GM21619 (cell line): ENCODE data around the gene GCLM.

Experiments used
- ATAC-seq: cut with Tn5 transposase; IDR thresholded peaks from one replicate; pipeline ENCODE4 v1.9.1; 2021; ENCODE audit not compliant: unreplicated experiment

The GCLM gene

DNA sequence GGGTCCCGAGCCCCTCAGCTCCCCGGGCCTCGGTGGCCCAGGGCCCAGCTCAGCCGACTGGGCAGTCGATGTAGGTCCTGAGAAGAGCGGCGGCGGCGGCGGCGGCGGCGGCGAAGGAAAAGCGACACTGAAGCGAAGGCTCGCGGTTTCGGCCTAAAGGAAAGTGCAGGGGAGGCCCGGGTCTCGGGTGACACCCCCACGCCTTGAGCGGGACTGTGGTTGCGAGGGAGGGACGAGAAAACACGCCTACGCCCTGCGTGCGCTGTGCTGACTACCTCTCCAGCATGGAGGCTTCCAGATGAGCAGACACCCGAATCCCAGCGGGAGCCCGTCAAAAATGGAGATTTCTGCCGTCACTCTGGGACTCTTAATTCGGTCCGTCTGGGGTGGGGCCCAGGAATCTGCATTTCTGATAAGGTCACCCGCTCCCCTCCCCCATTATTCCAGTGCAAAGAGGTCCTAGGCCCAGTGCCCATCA is 61.4 kb downstream of the GCLM start:
- peak; percentile 23 for ATAC-seq

DNA sequence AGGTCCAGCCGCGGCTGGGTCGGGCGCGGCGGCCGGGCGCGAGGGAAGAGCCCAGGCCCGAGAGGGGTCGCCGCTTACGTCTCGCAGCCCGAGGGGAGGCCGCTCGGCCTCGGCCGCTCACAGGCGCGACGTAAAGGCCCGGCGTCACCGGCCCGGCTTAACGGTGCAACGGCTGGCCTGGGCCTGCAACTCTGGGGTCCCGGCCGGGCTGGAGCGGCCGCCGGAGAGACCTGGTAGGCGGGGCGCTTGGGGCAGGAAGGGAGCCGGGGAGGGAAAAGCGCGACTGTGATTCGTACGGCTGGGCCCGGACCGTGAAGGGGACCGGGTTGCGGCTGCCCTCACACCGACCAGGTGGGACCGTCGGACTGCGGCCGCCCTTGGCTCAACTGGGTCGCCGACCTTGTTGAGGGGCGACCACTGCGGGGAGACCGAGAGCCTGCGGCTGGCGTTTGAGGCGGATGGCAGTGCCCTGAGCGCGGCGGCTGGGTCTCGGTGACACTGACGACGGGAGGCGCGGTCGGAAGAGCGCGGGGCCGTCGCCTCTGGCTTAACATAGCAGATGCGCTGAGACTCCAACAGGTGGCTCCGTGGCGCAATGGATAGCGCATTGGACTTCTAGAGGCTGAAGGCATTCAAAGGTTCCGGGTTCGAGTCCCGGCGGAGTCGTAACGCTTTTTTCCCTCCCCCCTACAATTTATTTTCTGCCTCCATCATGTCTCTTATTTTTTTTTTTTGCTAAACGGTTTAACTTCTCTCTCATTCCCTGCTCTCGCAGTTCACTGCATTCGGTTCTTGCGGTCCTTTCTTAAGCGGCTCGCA is 62.0 kb downstream of the GCLM start:
- peak; percentile 62 for ATAC-seq

DNA sequence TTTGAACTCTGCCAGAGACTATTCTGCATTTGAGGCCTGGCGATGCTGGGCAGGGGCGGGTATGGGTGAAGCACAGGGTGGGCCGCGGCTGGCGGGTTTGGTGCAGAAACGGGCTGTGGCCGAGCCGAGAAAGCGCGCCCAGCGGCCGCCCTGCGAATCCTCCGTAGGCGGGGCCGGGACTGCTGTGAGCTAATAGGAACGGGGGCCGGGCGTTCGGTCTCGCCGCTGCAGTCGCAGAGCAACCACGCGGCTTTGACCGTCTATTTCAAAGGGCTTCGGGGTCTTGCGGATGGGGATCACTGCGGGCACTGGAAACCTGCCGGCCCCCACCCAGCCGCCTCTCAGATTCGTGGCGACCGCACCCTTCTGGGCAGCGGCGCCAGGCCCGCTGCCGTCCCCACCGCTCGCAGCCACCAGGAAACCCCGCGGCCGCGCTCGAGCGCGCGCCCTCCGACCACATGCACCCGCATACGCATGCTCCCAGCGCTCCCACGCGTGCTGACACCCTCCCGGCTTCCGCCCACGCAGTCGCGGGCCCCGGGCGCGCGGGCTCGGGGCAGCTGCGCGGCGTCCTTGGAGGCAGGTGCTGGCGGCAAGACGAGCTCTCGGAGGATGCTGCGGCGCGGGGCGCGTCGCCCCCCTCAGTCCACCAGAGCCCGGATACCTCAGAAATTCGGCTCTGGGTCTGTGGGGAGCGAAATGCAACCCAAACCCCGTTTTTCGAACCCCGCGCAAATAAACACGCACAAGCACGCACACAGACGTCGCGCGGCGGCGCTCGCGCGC is 62.8 kb downstream of the GCLM start:
- peak; percentile 50 for ATAC-seq

DNA sequence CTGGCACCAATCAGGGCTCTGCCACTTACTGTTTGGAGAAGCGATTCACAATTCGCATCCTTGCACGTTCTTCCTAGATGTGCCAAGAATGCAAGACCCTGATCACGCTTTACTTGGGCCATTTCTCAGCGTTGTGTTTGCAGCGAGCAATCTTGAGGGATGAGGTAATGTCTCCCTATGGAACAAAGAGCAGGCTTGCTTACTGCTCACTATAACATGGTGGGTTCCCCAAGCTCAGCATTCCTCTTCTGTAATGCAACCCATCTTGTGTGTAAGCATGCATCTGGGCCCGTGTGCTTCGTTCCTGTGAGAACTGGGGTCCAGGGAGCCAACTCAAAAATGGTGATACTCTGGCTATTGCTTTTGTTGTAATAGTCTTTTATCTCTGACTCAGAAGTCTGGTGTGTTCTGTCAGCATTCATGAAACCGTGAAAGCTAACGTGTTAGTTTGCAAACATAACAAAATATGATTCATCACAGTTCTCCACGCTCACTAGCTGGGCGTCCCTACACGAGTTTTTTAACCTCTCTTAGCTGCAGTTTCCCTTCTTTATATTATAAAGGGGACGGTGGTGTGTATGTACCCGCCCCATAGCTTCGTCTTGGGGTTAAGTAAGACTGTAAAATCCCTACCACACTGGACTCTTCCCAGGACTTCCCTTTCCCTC is 63.6 kb downstream of the GCLM start:
- peak; percentile 5 for ATAC-seq

DNA sequence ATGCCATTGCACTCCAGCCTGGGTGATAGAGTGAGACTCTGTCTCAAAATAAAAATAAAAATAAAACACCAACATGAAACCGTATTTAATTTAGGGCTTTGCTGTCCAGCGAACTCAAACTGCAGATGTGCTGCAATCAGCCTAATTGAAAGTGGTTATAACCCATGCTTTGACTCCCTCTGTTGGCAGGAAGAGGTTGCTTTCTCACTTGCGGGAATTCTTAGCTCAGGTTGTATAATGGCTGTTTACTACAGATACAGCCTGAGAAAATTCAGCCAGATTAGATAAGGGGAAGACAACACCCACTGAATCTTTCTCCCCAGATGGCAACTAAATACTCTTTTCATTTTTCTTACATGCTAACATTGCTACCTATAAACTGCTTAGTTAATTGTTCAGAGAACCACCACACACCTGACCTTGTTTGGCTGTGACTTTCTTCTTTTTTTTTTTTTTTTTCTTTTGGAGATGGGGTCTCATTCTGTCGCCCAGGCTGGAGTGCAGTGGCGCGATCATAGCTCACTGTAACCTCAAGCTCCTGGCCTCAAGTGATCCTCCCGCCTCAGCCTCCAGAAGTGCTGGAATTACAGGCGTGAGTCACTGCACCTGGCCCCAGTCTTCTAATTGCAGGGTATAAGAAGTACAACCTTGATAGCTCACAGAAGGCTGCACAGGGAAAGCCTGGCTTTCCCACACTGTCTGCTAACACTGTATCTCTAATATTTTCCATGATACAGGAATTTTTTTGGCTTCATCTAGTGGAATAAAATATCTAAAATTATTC is 64.8 kb downstream of the GCLM start:
- ATAC-seq: no peak

DNA sequence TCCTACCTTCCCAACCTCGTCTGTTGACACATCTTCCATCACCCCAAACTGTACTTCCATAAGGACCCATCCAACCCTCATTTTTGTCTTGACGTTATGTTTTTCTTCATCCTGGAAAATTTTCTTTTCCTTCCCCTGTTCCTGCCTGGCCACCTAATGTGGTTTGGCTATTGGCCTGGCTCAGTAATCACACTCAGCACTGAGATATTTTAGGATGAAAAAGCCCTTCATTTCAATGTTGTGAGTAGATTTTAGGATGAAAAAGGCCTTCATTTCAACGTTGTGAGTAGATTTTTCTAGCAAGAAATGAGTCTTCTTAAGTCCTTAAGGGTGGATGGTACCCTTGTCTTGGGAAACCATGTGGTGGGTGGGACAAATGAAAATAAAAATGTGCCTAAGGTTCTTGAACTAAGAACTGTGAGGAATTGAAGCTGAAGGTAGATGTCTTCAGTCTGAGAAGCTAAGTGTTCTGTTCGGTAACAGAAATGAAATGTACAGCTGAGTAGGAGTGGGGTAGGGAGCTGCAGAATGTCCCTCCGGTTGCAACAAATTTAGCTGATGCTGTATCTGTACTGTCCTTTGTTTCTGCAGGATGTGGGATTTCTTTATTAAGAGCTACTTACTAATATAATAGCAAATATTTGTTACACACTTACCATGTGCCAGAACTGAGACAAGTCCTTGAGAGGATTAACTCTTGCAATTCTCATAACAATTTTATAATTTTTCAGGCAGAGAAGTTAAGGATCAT is 66.3 kb downstream of the GCLM start:
- ATAC-seq: no peak

DNA sequence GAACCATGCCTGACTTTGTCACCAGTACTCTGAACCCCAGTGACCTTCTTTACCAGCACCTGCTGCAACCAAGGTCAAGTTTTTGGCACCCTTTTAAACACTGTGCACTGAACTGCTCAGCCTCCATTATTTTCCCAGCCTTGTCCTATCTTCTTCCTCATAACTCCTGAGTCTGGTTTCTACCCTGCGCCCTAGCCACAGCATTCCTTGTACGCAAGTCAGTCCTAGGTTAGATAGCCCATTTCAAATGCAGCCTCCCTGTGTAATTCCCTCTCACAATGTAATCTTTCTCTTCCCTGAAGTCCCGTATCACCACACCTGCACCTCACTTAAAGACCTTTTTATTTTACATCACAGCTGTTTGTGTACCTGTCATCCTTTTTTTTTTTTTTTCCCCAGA is 67.5 kb downstream of the GCLM start:
- no peak for ATAC-seq

DNA sequence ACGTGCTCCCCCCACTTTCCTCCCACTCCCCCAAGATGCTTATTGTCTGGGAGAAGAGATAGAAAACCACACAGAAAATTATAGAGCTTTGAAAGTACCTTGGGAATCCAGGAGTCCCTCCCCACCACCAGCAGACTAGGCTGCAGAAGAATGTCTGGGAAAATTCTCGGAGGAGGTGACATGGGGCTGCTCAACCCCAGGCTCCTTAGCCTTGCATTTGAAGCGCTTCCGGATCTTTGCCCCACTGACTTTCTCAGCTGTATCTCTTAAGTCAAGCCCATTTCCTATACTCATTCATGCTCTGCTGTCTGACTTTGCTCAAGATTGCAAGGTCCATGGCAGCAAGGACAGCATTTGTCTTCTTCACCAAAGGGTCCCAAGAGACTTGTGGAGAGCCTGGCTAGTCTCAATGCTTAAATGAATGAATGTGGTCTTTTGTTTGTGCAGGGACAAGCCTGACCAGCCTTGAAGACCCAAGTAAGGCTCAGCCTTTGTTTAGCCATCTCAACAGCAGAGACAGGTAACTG is 68.2 kb downstream of the GCLM start:
- ATAC-seq: no peak

DNA sequence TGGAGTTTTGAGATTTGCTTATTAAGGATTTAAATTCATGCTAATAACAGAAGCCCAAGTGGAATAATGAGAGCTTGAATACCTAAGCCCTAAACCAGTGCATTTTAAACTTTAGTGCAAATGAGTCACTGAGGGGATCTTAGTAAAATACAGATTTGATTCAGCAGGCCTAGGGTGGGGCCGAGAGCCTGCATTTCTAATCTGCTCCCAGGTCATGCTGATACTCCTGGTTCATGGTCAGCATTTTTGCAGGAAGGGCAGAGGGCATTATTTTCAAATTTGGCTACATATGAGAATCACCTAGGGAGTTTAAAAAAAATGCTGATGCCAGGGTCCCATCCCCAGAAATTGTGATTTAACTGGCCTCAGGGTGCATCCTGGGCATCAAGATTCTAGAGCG is 69.5 kb downstream of the GCLM start:
- no peak for ATAC-seq

DNA sequence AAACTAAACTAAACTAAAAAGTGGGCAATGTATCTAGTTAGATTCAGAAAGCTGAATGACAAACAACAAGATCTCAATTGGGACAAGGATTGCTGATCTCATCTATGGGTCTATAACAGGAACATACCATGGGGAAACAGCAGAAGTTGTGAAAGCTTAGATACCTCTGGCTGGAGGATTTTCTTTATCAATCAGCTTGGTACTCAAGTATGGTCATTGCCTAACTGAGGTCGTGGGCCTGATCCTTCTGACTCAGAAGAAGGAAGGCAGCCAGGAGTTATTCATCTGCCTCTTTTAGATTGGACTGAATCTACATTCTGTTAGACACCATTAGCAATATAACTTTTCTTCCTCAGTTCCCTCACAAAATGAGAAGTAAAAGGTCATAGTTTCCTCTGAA is 69.9 kb downstream of the GCLM start:
- no peak for ATAC-seq

DNA sequence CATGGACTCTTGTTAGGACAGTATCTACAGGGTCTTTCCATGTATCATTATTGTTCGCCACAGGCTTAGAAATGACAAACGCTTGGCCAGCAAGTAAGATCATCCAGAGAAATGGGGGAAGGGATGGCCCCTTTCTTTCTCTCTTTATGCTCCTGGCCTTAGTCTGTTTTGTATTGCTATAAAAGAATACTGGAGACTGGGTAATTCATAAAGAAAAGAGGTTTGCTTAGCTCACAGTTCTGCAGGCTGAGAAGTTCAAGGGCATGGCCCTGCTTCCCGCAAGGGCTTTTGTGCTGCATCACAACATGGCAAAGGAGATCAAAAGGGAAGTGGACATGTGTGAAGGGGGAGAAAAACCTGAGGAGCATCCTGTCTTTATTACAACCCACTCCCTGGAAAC is 71.3 kb downstream of the GCLM start:
- no peak for ATAC-seq
